Testis (tissue), 2 donors: Measurements from ENCODE around the gene BMPR1B.
"Not testable (repeated sequence)": the region's sequence is repeated elsewhere in the genome, so short reads cannot be mapped to it uniquely, and the experiment has no call there.

Experiments
- CTCF ChIP-seq, 3 experiments: fragments of 450-650 bp in 2 of 3; fragments of 200-600 bp in 1 of 3; sonication (generic) in 1 of 3; IDR thresholded peaks; one replicate each; pipeline ENCODE4 v1.5.1; 2016 to 2019; ENCODE audit warnings: antibody characterized with exemption in 3 of 3, mild to moderate bottlenecking in 2 of 3, moderate library complexity in 1 of 3
- POLR2A ChIP-seq: fragments of 450-650 bp; IDR thresholded peaks from one replicate; pipeline ENCODE4 v1.6.1; 2017; ENCODE audit warnings: antibody characterized with exemption, mild to moderate bottlenecking, moderate library complexity

DNA sequence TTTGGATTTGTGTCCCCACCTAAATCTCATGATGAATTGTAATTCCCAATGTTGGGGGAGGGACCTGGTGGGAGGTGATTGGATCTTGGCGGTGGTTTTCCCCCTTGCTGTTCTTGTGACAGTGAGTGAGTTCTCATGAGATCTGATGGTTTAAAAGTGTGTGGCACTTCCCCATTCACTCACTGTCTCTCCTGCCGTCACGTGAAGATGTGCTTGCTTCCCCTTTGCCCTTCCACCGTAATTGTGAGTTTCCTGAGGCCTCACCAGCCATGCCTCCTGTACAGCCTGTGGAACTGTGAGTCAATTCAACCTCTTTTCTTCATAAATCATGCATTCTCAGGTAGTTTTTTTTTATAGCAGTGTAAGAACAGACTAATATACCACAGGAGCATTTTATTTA lies 304.0 kb downstream of the BMPR1B start:
- TF ChIP-seq CTCF (IDR thresholded peaks at IDR 0.05); POLR2A: not testable (repeated sequence)
